ENCODE results near the gene FBXL17.

DNA sequence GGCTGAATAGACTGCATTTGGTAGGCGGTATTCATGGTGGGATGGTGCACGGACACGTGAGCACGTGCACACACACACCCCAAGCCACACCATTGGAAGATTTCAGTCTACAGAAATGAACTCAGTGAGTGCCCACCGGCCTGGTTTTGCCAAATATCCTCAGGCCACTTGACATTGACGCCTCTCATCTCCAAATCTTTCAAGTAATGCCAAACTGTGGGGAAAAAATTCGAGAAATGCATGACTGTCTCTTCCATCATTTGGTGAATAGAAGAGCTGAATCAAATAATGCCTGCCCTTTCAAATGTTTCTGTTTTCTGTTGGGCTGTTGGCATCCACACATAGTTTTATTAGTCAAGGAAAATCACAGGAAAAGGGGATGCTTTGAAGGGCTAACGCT, 528.9 kb downstream of the FBXL17 start:
- no peak for TF ChIP-seq EZH2 (IDR thresholded peaks at IDR 0.05; ENCODE audit: insufficient read depth, low read length)
- TF ChIP-seq, protein P1, sequence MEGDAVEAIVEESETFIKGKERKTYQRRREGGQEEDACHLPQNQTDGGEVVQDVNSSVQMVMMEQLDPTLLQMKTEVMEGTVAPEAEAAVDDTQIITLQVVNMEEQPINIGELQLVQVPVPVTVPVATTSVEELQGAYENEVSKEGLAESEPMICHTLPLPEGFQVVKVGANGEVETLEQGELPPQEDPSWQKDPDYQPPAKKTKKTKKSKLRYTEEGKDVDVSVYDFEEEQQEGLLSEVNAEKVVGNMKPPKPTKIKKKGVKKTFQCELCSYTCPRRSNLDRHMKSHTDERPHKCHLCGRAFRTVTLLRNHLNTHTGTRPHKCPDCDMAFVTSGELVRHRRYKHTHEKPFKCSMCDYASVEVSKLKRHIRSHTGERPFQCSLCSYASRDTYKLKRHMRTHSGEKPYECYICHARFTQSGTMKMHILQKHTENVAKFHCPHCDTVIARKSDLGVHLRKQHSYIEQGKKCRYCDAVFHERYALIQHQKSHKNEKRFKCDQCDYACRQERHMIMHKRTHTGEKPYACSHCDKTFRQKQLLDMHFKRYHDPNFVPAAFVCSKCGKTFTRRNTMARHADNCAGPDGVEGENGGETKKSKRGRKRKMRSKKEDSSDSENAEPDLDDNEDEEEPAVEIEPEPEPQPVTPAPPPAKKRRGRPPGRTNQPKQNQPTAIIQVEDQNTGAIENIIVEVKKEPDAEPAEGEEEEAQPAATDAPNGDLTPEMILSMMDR (IDR thresholded peaks at IDR 0.05; ENCODE audit: insufficient read depth, low read depth, low read length) = no peak
